GM12878 (cell line): ENCODE data around the gene DYNLT5. TPM values are rescaled to one million over a fixed set of nuclear protein-coding genes. Genes with fewer than 3 reads are reported as not detected.

Source experiments
- ATF7 ChIP-seq: fragments of 450-650 bp; IDR thresholded peaks from 2 replicates; pipeline ENCODE4 v1.6.1; 2016; ENCODE audit warnings: low read depth, mild to moderate bottlenecking
- BCLAF1 ChIP-seq: fragments of 450-650 bp; IDR thresholded peaks from 2 replicates; pipeline ENCODE4 v1.6.1; 2017; ENCODE audit warnings: antibody characterized with exemption, mild to moderate bottlenecking, moderate library complexity
- CEBPZ ChIP-seq: fragments of 150-350 bp; IDR thresholded peaks from 2 replicates; pipeline ENCODE4 v1.6.1; 2016; ENCODE audit warnings: low read depth, low read length
- CREB1 ChIP-seq: IDR thresholded peaks from 2 replicates; pipeline ENCODE4 v1.6.1; 2012; ENCODE audit warnings: low read depth, mild to moderate bottlenecking, inconsistent platforms
- CTCF ChIP-seq, 3 experiments: IDR thresholded peaks in 2 of 3; conservative IDR thresholded peaks in 1 of 3; 2 replicates each; pipeline ENCODE4 v1.5.1; 2011; ENCODE audit warnings: low read depth in 3 of 3, low read length in 3 of 3, mild to moderate bottlenecking in 3 of 3, control low read depth in 2 of 3, moderate library complexity in 2 of 3, inconsistent platforms in 1 of 3, mixed read lengths in 1 of 3; ENCODE audit not compliant: control insufficient read depth in 2 of 3, insufficient read depth in 1 of 3; ENCODE audit errors: extremely low read depth in 1 of 3
- GATAD2B ChIP-seq: fragments of 450-650 bp; conservative IDR thresholded peaks from 2 replicates; pipeline ENCODE4 v1.6.1; 2017; ENCODE audit warnings: low read depth, mild to moderate bottlenecking, moderate library complexity
- MEF2B ChIP-seq: fragments of 450-650 bp; IDR thresholded peaks from 2 replicates; pipeline ENCODE4 v1.6.1; 2018; ENCODE audit warnings: mild to moderate bottlenecking, moderate library complexity; ENCODE audit not compliant: partially characterized antibody, poor library complexity, severe bottlenecking
- MTA3 ChIP-seq: IDR thresholded peaks from 2 replicates; pipeline ENCODE4 v1.6.1; 2012; ENCODE audit warnings: low read length, inconsistent platforms, borderline replicate concordance
- SP1 ChIP-seq: IDR thresholded peaks from one replicate; pipeline ENCODE4 v1.6.1; 2011; ENCODE audit warnings: low read depth, low read length
- SUZ12 ChIP-seq: fragments of 200-600 bp; sonication (generic); IDR thresholded peaks from one replicate; pipeline ENCODE4 v1.6.1; 2018; ENCODE audit warnings: antibody characterized with exemption, mild to moderate bottlenecking; ENCODE audit not compliant: unreplicated experiment
- YY1 ChIP-seq: IDR thresholded peaks from 2 replicates; pipeline ENCODE4 v1.6.1; 2011; ENCODE audit warnings: low read depth, mild to moderate bottlenecking, low read length
- ZSCAN29 ChIP-seq: fragments of 450-650 bp; IDR thresholded peaks from 2 replicates; pipeline ENCODE4 v1.6.1; 2017; ENCODE audit warnings: mild to moderate bottlenecking, moderate library complexity
- polyA plus RNA-seq, 11 experiments: library from polyadenylated mRNA; depleted of rRNA in 4 of 11; unstranded in 6 of 11; stranded (reverse) in 5 of 11; fragments of >200 nt; fragmentation: Nextera tagmentation in 4 of 11; fragmentation: Illumina TruSeq in 1 of 11; extraction: Ambion mirVana in 4 of 11; extraction: Trizol in 1 of 11; gene quantifications; 1 replicate in 1 of 11; 2 replicates in 10 of 11; pipeline versions ENCODE4 v1.2.1 to v1.2.3, GENCODE V29; 2011 to 2016; ENCODE audit warnings: inconsistent platforms in 2 of 11, missing spikeins in 2 of 11, low read depth in 1 of 11
- total RNA-seq, 4 experiments: library from RNA; depleted of rRNA in 3 of 4; stranded (reverse); fragments of >200 nt in 3 of 4; fragmentation: Illumina TruSeq in 1 of 4; extraction: Trizol in 1 of 4; gene quantifications; 2 replicates each; pipeline versions ENCODE4 v1.2.1 to v1.2.3, GENCODE V29; 2013 to 2021

Gene DYNLT5
- total and polyA plus RNA-seq, 10 of the 15 experiments (the other 5 are each of a cell fraction or from before 2014, with no cell fraction given), result not detected

- TF ChIP-seq CEBPZ (no peak), SP1 (no peak), ATF7 (no peak), CREB1 (no peak), CTCF (IDR thresholded peaks at IDR 0.05 in 2 of 3, conservative IDR thresholded peaks at IDR 0.05 in 1 of 3; ENCODE audit: control insufficient read depth in 2 of 3, extremely low read depth in 1 of 3, insufficient read depth in 1 of 3, low read depth in 3 of 3, low read length in 3 of 3) (no peak), BCLAF1 (no peak), GATAD2B (no peak), YY1 (no peak), SUZ12 (no peak), ZSCAN29 (no peak), MEF2B (no peak), MTA3 (no peak)
- TF ChIP-seq, all 136 proteins: peak for 0
Measured at GRCh38 chr1:66732407-66733166, 19.7 kb upstream of the DYNLT5 start (continued).
